Epithelial cell of proximal tubule (primary cell): Measurements from ENCODE around the gene TRDMT1. TPM values are rescaled to one million over a fixed set of nuclear protein-coding genes. Genes with fewer than 3 reads are reported as not detected.

Experiments used
- DNase-seq: peaks from one replicate; pipeline ENCODE4 v3.0.0-alpha.2; 2011; ENCODE audit warnings: low read depth
- H3K4me3 ChIP-seq: 2 replicates; pipeline ENCODE4 v1.5.1; 2011; ENCODE audit warnings: low read depth, mild to moderate bottlenecking, low read length
- total RNA-seq: library from RNA; depleted of rRNA; stranded (reverse); fragments of >200 nt; gene quantifications from 2 replicates; pipeline ENCODE4 v1.2.3, GENCODE V29; 2015
- TF ChIP-seq, protein P1 (sequence below): conservative IDR thresholded peaks from 2 replicates; pipeline ENCODE4 v1.5.1; 2012; ENCODE audit warnings: low read depth, mild to moderate bottlenecking, low read length

The TRDMT1 gene
- total RNA-seq, 1 donor from 2014 or later = 4.6 TPM

DNA sequence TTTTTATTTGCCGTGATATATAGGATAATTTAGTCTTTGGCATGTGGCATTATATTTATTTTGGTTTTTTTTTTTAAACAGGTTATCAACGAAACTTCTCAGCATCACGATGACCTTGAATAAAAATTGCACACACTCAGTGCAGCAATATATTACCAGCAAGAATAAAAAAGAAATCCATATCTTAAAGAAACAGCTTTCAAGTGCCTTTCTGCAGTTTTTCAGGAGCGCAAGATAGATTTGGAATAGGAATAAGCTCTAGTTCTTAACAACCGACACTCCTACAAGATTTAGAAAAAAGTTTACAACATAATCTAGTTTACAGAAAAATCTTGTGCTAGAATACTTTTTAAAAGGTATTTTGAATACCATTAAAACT, 35.7 kb upstream of the TRDMT1 start:
- no peak for DNase-seq
- H3K4me3 ChIP-seq = no peak overlapping the region
- TF ChIP-seq, protein P1, sequence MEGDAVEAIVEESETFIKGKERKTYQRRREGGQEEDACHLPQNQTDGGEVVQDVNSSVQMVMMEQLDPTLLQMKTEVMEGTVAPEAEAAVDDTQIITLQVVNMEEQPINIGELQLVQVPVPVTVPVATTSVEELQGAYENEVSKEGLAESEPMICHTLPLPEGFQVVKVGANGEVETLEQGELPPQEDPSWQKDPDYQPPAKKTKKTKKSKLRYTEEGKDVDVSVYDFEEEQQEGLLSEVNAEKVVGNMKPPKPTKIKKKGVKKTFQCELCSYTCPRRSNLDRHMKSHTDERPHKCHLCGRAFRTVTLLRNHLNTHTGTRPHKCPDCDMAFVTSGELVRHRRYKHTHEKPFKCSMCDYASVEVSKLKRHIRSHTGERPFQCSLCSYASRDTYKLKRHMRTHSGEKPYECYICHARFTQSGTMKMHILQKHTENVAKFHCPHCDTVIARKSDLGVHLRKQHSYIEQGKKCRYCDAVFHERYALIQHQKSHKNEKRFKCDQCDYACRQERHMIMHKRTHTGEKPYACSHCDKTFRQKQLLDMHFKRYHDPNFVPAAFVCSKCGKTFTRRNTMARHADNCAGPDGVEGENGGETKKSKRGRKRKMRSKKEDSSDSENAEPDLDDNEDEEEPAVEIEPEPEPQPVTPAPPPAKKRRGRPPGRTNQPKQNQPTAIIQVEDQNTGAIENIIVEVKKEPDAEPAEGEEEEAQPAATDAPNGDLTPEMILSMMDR = no peak

DNA sequence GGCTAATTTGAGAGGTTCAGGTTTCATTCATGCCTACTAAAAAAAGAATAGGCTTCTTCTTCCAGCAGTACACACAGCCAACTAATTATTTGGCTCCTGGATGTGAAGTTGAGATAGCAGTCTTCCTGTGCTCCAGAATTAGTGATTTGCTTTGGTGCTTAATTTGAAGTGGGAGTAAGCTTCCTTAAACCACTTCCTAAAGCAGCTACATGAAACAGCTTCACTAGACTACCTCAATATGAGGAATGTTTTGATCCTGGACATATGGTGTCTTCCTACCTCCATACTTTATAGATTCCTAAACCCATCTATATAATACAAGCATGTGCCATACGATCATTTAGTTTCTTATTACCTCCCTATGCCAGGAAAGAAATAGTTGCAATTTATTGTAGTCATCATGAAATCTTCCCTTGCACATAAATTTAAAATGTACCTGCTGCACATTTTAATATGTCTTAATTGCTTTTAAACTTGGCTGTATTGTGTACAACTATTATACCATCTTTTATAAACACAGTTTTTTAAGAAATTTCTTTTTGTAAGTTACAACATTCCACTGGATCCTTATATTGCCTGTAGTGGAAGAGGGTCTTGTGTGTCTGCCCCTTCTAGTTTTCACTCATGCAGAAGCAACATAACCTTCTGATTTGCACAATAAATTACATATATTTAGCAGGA, 35.1 kb upstream of the TRDMT1 start:
- TF ChIP-seq, protein P1 = no peak
- DNase-seq = no peak
- no peak overlapping the region for H3K4me3 ChIP-seq

DNA sequence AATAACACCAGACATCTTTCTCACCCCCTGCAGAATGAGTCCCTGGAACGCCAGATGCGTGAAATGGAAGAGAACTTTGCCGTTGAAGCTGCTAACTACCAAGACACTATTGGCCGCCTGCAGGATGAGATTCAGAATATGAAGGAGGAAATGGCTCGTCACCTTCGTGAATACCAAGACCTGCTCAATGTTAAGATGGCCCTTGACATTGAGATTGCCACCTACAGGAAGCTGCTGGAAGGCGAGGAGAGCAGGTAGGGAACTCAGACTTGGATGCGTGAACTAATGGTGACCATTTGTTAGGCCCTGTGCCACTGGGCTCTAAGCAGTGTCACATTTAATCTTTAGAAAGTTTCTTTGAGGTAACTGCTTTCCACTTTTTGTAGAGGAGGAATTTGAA, 33.7 kb upstream of the TRDMT1 start:
- no peak for DNase-seq
- TF ChIP-seq, protein P1 = peak; percentile 38
- no peak overlapping the region for H3K4me3 ChIP-seq

DNA sequence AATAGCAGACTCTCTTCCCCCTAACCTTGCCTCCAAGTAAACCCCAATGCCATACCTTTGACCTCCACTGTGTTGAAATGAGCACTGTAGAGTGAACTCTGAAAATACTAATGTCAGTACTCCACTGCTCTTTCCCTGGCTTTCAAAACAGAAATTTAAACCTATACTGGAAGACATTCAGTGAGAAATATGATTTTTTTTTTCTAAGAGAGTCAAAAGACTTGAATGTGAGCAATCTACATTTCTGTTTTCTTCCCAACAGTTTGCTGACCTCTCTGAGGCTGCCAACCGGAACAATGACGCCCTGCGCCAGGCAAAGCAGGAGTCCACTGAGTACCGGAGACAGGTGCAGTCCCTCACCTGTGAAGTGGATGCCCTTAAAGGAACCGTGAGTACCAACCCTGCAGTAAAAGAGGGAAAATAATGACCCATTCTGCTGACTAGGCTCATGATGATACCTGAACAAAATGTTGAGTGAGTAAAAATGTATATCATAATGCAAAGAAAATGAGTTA, 33.0 kb upstream of the TRDMT1 start:
- H3K4me3 ChIP-seq = no peak overlapping the region
- TF ChIP-seq, protein P1 = no peak
- DNase-seq = no peak

DNA sequence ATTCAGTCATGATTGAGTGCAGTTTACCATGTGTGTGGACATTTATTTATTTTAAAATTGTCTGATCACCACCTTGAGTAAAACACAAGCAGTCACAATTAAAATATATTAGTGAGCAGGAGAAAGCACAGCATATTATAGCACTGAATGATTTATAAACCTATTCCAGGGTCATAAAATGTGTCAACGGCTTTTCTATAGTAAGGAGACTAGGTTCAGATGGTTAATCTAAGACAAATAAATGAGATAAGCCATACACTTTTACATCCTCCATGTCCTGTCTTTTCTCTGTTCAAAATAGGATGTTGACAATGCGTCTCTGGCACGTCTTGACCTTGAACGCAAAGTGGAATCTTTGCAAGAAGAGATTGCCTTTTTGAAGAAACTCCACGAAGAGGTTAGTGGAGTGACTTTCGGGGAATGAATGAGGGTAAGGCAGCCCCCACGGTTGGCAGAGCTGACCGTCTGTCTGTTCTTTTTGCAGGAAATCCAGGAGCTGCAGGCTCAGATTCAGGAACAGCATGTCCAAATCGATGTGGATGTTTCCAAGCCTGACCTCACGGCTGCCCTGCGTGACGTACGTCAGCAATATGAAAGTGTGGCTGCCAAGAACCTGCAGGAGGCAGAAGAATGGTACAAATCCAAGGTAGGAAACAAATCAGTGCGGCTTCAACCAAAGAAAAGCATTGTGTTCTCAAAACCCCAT, 32.0 kb upstream of the TRDMT1 start:
- no peak for DNase-seq
- peak overlapping the region; percentile 8 for H3K4me3 ChIP-seq
- TF ChIP-seq, protein P1 = no peak

DNA sequence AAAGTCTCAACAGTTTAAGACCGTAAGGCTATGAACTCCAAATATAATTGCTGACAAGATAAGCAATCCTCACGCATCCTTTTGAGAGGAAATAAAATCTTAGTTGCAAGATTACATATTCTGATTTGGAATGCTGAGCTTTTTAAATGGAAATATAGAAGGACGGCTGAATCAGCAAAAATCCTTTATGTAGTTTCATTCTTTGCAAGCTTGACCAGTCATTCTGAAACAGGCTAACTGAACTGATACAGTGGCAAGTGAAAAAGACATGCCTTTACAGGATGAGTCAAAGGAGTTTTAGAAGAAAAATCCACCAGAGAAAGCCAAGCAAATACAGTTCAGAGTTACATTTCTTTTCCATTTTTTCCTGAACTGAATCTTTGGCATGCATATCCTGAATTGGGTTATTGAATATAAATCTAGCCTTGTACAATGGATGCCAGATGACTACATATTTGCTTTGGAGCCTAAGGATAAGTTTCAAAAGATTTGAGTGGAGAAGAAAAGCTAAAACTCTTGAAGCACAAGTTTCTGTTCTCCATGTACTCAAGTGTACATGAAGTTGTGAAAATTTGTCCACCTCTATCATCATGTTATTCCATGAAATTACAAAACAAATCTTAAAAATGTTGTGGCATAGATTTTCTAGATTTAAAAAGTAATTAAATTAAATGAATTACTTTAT, 30.9 kb upstream of the TRDMT1 start:
- TF ChIP-seq, protein P1 = no peak
- no peak for DNase-seq
- peak overlapping the region; percentile 87 for H3K4me3 ChIP-seq
